Muscle of leg (tissue), 16 donors: Measurements from ENCODE around the gene RELB. TPM values are rescaled to one million over a fixed set of nuclear protein-coding genes. Genes with fewer than 3 reads are reported as not detected.

Source experiments
- DNase-seq: peaks from one replicate; pipeline ENCODE4 v3.0.0; 2013
- H3K27ac ChIP-seq: one replicate; pipeline ENCODE4 v1.5.1; 2013; ENCODE audit warnings: mild to moderate bottlenecking, low read length, control low read depth
- H3K27me3 ChIP-seq: one replicate; pipeline ENCODE4 v1.6.1; 2013; ENCODE audit warnings: low read length; ENCODE audit not compliant: control insufficient read depth, insufficient read depth
- H3K36me3 ChIP-seq: one replicate; pipeline ENCODE4 v1.6.1; 2013; ENCODE audit warnings: low read length; ENCODE audit not compliant: control insufficient read depth, insufficient read depth
- H3K4me1 ChIP-seq: one replicate; pipeline ENCODE4 v1.6.1; 2013; ENCODE audit warnings: low read length; ENCODE audit not compliant: control insufficient read depth, insufficient read depth
- H3K4me3 ChIP-seq: one replicate; pipeline ENCODE4 v1.5.1; 2013; ENCODE audit warnings: low read length, control low read depth
- H3K9me3 ChIP-seq: replicated peaks from 2 replicates; pipeline ENCODE4 v1.6.1; 2013; ENCODE audit warnings: low read depth, low read length; ENCODE audit not compliant: control insufficient read depth
- WGBS: methylation state at CpG from one replicate; pipeline ENCODE4 v1.1.5; 2013; ENCODE audit warnings: missing lambda C conversion rate; ENCODE audit not compliant: insufficient coverage; 5-methylcytosine and 5-hydroxymethylcytosine counted together
- long read RNA-seq, 11 donors: transcript quantifications; one replicate each; lab custom pipeline, GENCODE V29; 2026
- polyA plus RNA-seq, 8 donors: library from polyadenylated mRNA; unstranded; fragments of 120-200 nt; gene quantifications; one replicate each; pipeline versions ENCODE4 v1.2.1 to v1.2.3, GENCODE V29; 2013; ENCODE audit warnings: inconsistent platforms in 1 of 8, low replicate concordance in 1 of 8; ENCODE audit not compliant: insufficient read length in 8 of 8, insufficient read depth in 1 of 8
- total RNA-seq: library from RNA; stranded (reverse); fragments of 120-200 nt; gene quantifications from one replicate; pipeline ENCODE4 v1.2.4, GENCODE V29; 2013

Gene RELB, protein sequence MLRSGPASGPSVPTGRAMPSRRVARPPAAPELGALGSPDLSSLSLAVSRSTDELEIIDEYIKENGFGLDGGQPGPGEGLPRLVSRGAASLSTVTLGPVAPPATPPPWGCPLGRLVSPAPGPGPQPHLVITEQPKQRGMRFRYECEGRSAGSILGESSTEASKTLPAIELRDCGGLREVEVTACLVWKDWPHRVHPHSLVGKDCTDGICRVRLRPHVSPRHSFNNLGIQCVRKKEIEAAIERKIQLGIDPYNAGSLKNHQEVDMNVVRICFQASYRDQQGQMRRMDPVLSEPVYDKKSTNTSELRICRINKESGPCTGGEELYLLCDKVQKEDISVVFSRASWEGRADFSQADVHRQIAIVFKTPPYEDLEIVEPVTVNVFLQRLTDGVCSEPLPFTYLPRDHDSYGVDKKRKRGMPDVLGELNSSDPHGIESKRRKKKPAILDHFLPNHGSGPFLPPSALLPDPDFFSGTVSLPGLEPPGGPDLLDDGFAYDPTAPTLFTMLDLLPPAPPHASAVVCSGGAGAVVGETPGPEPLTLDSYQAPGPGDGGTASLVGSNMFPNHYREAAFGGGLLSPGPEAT
- 2.0 TPM for total RNA-seq
- 1 to 10 TPM; 3.8 to 6.0 (median 5.3) TPM for polyA plus RNA-seq
- long read RNA-seq, donor 1, result 0 reads
- long read RNA-seq, donor 2, result 0 reads
- long read RNA-seq, donor 3, result 0 reads
- long read RNA-seq, donor 4, result 0 reads
- long read RNA-seq, donor 5, result 0 reads
- long read RNA-seq, donor 6, result 0 reads
- long read RNA-seq, donor 7, result 0 reads
- long read RNA-seq, donor 8, result 0 reads
- long read RNA-seq, donor 9, result 0 reads
- long read RNA-seq, donor 10, result 0 reads
- long read RNA-seq, donor 11, result 0 reads

GRCh38 chr19:45001087-45001739 lies at the start of gene RELB:
RELB (plus strand) TSS chr19:45001464; CDS start chr19:45001580, 116 bp downstream.
- H3K27me3 ChIP-seq, result no peaks in the 10 kb centered on the region
- peak within 1 kb of the TSS; percentile 68 for H3K4me3 ChIP-seq
- no peaks in the 10 kb centered on the region for H3K9me3 ChIP-seq
- no peaks in the 10 kb centered on the region for H3K36me3 ChIP-seq
- DNase-seq, result peak; percentile 96
- peak within 1 kb of the TSS; percentile 99 for H3K27ac ChIP-seq
- WGBS, result under 1% methylated on average over 52 of the region's 79 CpGs
- peaks cover 12% of the 10 kb centered on the region for H3K4me1 ChIP-seq

DNA sequence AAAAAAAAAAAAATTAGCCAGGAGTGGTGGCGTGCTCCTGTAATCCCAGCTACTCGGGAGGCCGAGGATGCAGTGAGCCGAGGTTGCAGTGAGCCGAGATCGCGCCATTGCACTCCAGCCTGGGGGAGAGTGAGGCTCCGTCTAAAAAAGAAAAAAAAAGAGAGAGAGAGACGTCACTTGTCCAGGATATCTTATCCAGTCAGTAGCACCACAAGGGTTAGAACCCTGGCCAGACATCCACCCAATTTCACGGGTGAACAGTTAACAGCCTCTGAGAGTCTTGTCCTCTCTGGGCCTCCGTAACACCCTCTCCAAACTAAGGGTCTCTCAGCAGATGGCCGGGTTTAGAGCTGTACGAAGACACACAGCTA lies 47.0 kb upstream of the RELB start:
- Histone ChIP-seq H3K4me3 (peak overlapping the region; percentile 98), H3K36me3 (peaks cover 13% of the 10 kb centered on the region), H3K4me1 (peaks cover 35% of the 10 kb centered on the region), H3K27me3 (no peaks in the 10 kb centered on the region), H3K27ac (peak overlapping the region; percentile 98), H3K9me3 (no peaks in the 10 kb centered on the region)
- WGBS, result 47% methylated on average over 9 of the region's 13 CpGs
- DNase-seq, result no peak

DNA sequence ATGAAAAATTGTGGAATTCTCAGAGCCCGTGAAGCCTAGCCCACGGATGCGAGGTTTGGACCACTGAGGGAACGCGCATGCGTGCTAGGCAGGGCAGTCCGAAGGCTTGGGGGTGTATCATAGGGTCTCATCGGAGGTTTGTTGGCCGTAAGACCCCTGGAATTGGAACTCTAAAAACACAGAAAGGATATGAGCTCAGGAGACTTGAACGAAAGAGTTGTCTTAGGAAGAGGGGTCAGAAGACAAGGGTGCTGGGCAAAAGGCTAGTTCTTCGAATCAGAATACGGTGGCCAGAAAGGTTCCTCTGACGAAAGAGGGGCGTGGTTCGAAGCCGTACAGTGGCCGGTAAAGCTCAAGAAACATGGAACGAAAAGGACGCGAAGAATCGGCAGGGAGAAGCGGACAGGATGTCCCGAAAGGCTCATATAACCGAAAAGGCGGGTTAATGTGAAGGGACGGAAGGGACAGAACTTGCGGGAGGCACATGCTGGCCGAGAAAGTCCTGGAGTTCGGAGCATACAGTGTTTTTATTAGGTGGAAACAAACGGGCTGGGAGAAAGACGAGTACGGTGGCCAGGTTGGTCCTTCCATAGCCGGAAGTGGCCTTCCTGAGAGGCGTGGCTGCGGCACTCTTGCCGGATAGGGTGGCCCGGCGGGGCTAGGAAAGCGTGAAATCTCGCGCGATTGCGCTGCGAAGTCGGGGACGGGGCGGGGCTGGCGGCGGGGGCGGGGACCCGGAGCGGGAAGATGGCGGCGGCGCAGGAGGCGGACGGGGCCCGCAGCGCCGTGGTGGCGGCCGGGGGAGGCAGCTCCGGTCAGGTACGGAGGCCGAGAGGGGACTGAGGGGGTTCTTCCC lies 46.4 kb upstream of the RELB start, which contains the start of gene CLPTM1:
TSS of gene CLPTM1 (plus strand) at position 732 of the 856 bp plus-strand sequence. CDS start at position 748, 16 bp downstream.
- Histone ChIP-seq H3K36me3 (peaks cover 15% of the 10 kb centered on the region), H3K9me3 (no peaks in the 10 kb centered on the region), H3K4me1 (peaks cover 35% of the 10 kb centered on the region), H3K27ac (peak within 1 kb of the TSS; percentile 98), H3K4me3 (peak within 1 kb of the TSS; percentile 98), H3K27me3 (no peaks in the 10 kb centered on the region)
- WGBS, result under 1% methylated on average over 64 of the region's 65 CpGs
- DNase-seq, result peak; percentile 99

- H3K9me3 ChIP-seq, result no peaks in the 10 kb centered on the region
- H3K27me3 ChIP-seq, result no peaks in the 10 kb centered on the region
- no peak for DNase-seq
- H3K4me3 ChIP-seq, result peak overlapping the region; percentile 98
- peak overlapping the region; percentile 59 for H3K27ac ChIP-seq
- H3K36me3 ChIP-seq, result peaks cover 10% of the 10 kb centered on the region
- WGBS, result 2% methylated on average over 36 of the region's 40 CpGs
- H3K4me1 ChIP-seq, result peaks cover 37% of the 10 kb centered on the region
Observed at GRCh38 chr19:44955505-44956439, 45.5 kb upstream of the RELB start.

GRCh38 chr19:44957526-44957925 lies 43.7 kb upstream of the RELB start:
- no peaks in the 10 kb centered on the region for H3K9me3 ChIP-seq
- no peaks in the 10 kb centered on the region for H3K27me3 ChIP-seq
- peaks cover 34% of the 10 kb centered on the region for H3K4me1 ChIP-seq
- peaks cover 20% of the 10 kb centered on the region for H3K36me3 ChIP-seq
- no peak overlapping the region for H3K4me3 ChIP-seq
- no peak overlapping the region for H3K27ac ChIP-seq
- 85% methylated on average over 4 of the region's 7 CpGs for WGBS
- no peak for DNase-seq

- peaks cover 18% of the 10 kb centered on the region for H3K36me3 ChIP-seq
- no peak overlapping the region for H3K27ac ChIP-seq
- WGBS, result 77% methylated on average over 5 of the region's 9 CpGs
- H3K4me1 ChIP-seq, result peaks cover 34% of the 10 kb centered on the region
- no peak overlapping the region for H3K4me3 ChIP-seq
- DNase-seq, result no peak
- no peaks in the 10 kb centered on the region for H3K9me3 ChIP-seq
- no peaks in the 10 kb centered on the region for H3K27me3 ChIP-seq
Observed at GRCh38 chr19:44958090-44958489, 43.2 kb upstream of the RELB start.

- no peak for DNase-seq
- peaks cover 26% of the 10 kb centered on the region for H3K4me1 ChIP-seq
- no peak overlapping the region for H3K27ac ChIP-seq
- peaks cover 24% of the 10 kb centered on the region for H3K36me3 ChIP-seq
- no peaks in the 10 kb centered on the region for H3K27me3 ChIP-seq
- H3K9me3 ChIP-seq, result no peaks in the 10 kb centered on the region
- 80% methylated on average over 2 of the region's 5 CpGs for WGBS
- no peak overlapping the region for H3K4me3 ChIP-seq
Observed at GRCh38 chr19:44959691-44960090, 41.6 kb upstream of the RELB start.

GRCh38 chr19:44960906-44961728 lies 40.1 kb upstream of the RELB start:
- no peaks in the 10 kb centered on the region for H3K9me3 ChIP-seq
- H3K27me3 ChIP-seq, result no peaks in the 10 kb centered on the region
- peaks cover 21% of the 10 kb centered on the region for H3K4me1 ChIP-seq
- no peak overlapping the region for H3K4me3 ChIP-seq
- DNase-seq, result no peak
- peak overlapping the region; percentile 20 for H3K27ac ChIP-seq
- WGBS, result 76% methylated on average over 6 of the region's 8 CpGs
- H3K36me3 ChIP-seq, result peaks cover 32% of the 10 kb centered on the region
